A673 (cell line): Measurements from ENCODE around the gene SP5. TPM values are rescaled to one million over a fixed set of nuclear protein-coding genes. Genes with fewer than 3 reads are reported as not detected.

Experiments
- BruUV-seq: library from RNA; stranded (reverse); fragments of 400-500 nt; replicated peaks from 2 replicates; lab custom pipeline; 2021; lab: Mats Ljungman, UMichigan
- CTCF ChIA-PET: fragments of 300-600 bp; sonication (Branson Sonifier 250); formaldehyde crosslinking; loops from one replicate; lab custom pipeline; 2022; ENCODE audit warnings: antibody characterized with exemption; lab: Charles Lee
- POLR2A ChIA-PET: fragments of 300-600 bp; sonication (Branson Sonifier 250); formaldehyde crosslinking; loops from one replicate; lab custom pipeline; 2022; ENCODE audit warnings: antibody characterized with exemption; ENCODE audit not compliant: low non-redundant PET; lab: Charles Lee
- DNase-seq: peaks from one replicate; pipeline ENCODE4 v3.0.0-alpha.2; 2015; ENCODE audit warnings: low spot score
- H3K27ac ChIP-seq: fragments of 200-600 bp; sonication (generic); 2 replicates; pipeline ENCODE4 v1.5.1; 2016; ENCODE audit warnings: mixed run types, low read depth, mild to moderate bottlenecking, mixed read lengths, antibody characterized with exemption, low read length; ENCODE audit not compliant: poor library complexity, severe bottlenecking
- H3K27me3 ChIP-seq: fragments of 200-600 bp; sonication (generic); replicated peaks from 2 replicates; pipeline ENCODE4 v1.6.1; 2017; ENCODE audit warnings: mixed run types, low read depth, mild to moderate bottlenecking, mixed read lengths, antibody characterized with exemption, low read length; ENCODE audit not compliant: insufficient read depth, poor library complexity
- H3K36me3 ChIP-seq: fragments of 200-600 bp; sonication (generic); 2 replicates; pipeline ENCODE4 v1.6.1; 2016; ENCODE audit warnings: mixed run types, mild to moderate bottlenecking, mixed read lengths, antibody characterized with exemption, low read length; ENCODE audit not compliant: insufficient read depth, poor library complexity, severe bottlenecking
- H3K4me1 ChIP-seq: fragments of 200-600 bp; sonication (generic); 2 replicates; pipeline ENCODE4 v1.6.1; 2017; ENCODE audit warnings: mixed run types, mild to moderate bottlenecking, mixed read lengths, antibody characterized with exemption, low read length; ENCODE audit not compliant: insufficient read depth, poor library complexity, severe bottlenecking
- H3K4me3 ChIP-seq: fragments of 200-600 bp; sonication (generic); 2 replicates; pipeline ENCODE4 v1.5.1; 2016; ENCODE audit warnings: low read depth, mixed run types, mild to moderate bottlenecking, mixed read lengths, low read length; ENCODE audit not compliant: poor library complexity, severe bottlenecking
- H3K9me3 ChIP-seq: fragments of 200-600 bp; sonication (generic); 2 replicates; pipeline ENCODE4 v1.6.1; 2016; ENCODE audit warnings: mixed run types, low read depth, mild to moderate bottlenecking, mixed read lengths, antibody characterized with exemption, low read length; ENCODE audit not compliant: poor library complexity, severe bottlenecking
- CTCF ChIP-seq: fragments of 300-800, 200-600 bp; sonication (generic); conservative IDR thresholded peaks from 2 replicates; pipeline ENCODE4 v1.5.1; 2017; ENCODE audit warnings: low read depth, mild to moderate bottlenecking, antibody characterized with exemption, low read length, moderate library complexity, mixed read lengths
- EZH2 ChIP-seq: fragments of 200-600 bp; sonication (generic); IDR thresholded peaks from 2 replicates; pipeline ENCODE4 v1.6.1; 2017; ENCODE audit warnings: borderline replicate concordance, low read depth, mild to moderate bottlenecking, mixed read lengths, antibody characterized with exemption, low read length; ENCODE audit not compliant: poor library complexity, severe bottlenecking
- intact Hi-C: fragments of 100-400 bp; cut with micrococcal nuclease; formaldehyde crosslinking; loops from one replicate; pipeline ENCODE4 v1.10.0; 2022; ENCODE audit not compliant: unreplicated experiment
- total RNA-seq: library from RNA; stranded (reverse); gene quantifications from 2 replicates; pipeline ENCODE4 v1.2.3, GENCODE V29; 2021

SP5 gene
- total RNA-seq, 1 experiment from 2014 or later, result not detected

GRCh38 chr2:170715932-170716777, 1.0 kb downstream of the SP5 start:
- Histone ChIP-seq H3K27me3 (peaks cover 99% of the 10 kb centered on the region), H3K4me1 (peaks cover 26% of the 10 kb centered on the region), H3K36me3 (no peaks in the 10 kb centered on the region), H3K27ac (no peak overlapping the region), H3K4me3 (no peak overlapping the region), H3K9me3 (no peaks in the 10 kb centered on the region)
- ChIA-PET CTCF (no interaction called here), POLR2A (no interaction called here)
- no TSS peak for BruUV-seq
- DNase-seq, result no peak
- intact Hi-C loops, result loop anchor here (10.0 kb wide), 2 partner anchors 211 to 311 kb away; no protein-coding TSS in a partner anchor
- peak; percentile 86 for TF ChIP-seq EZH2
- TF ChIP-seq CTCF, result no peak

GRCh38 chr2:170716851-170717598, 1.9 kb downstream of the SP5 start:
- no peak overlapping the region for H3K4me3 ChIP-seq
- BruUV-seq, result no TSS peak
- H3K9me3 ChIP-seq, result no peaks in the 10 kb centered on the region
- H3K27me3 ChIP-seq, result peaks cover 99% of the 10 kb centered on the region
- DNase-seq, result peak; percentile 62
- H3K27ac ChIP-seq, result no peak overlapping the region
- TF ChIP-seq EZH2 (peak; percentile 13), CTCF (peak; percentile 61)
- peaks cover 20% of the 10 kb centered on the region for H3K4me1 ChIP-seq
- H3K36me3 ChIP-seq, result no peaks in the 10 kb centered on the region
- ChIA-PET CTCF (no interaction called here), POLR2A (no interaction called here)
- intact Hi-C loops, result loop anchor here (10.0 kb wide), 2 partner anchors 212 to 312 kb away; no protein-coding TSS in a partner anchor

GRCh38 chr2:170717599-170717963, 2.4 kb downstream of the SP5 start:
- POLR2A ChIA-PET, result no interaction called here
- intact Hi-C loops, result loop anchor here (10.0 kb wide), 2 partner anchors 213 to 313 kb away; no protein-coding TSS in a partner anchor
- Histone ChIP-seq H3K36me3 (no peaks in the 10 kb centered on the region), H3K27ac (no peak overlapping the region), H3K27me3 (peaks cover 99% of the 10 kb centered on the region), H3K4me3 (no peak overlapping the region), H3K4me1 (peaks cover 16% of the 10 kb centered on the region), H3K9me3 (no peaks in the 10 kb centered on the region)
- CTCF ChIA-PET, result no interaction called here
- DNase-seq, result no peak
- no TSS peak for BruUV-seq
- TF ChIP-seq CTCF, result no peak
- TF ChIP-seq EZH2, result no peak
